ENCODE measurements around the gene TNFSF9.
A peak's percentile ranks its signal among the peaks of the same experiment; 100 is the strongest.
"Not testable (repeated sequence)": the region's sequence is repeated elsewhere in the genome, so short reads cannot be mapped to it uniquely, and the experiment has no call there.

Gene TNFSF9

GRCh38 chr19:6499052-6499790, 31.6 kb upstream of the TNFSF9 start:
- no peak for TF ChIP-seq POLR2AphosphoS5 (IDR thresholded peaks at IDR 0.05; ENCODE audit: low read depth)
- no peak for TF ChIP-seq CTCF (IDR thresholded peaks at IDR 0.05; ENCODE audit: insufficient read depth, low read length)
- Histone ChIP-seq H3K4me3 (replicated peaks; ENCODE audit: insufficient read depth, low read length) (no peak overlapping the region), H3K27ac (replicated peaks) (no peak overlapping the region), H3K27me3 (ENCODE audit: insufficient read depth, poor library complexity, severe bottlenecking) (peaks cover 23% of the 10 kb centered on the region)
- no peak for DNase-seq (ENCODE audit: low read depth in 1 of 2, low spot score in 1 of 2)

DNA sequence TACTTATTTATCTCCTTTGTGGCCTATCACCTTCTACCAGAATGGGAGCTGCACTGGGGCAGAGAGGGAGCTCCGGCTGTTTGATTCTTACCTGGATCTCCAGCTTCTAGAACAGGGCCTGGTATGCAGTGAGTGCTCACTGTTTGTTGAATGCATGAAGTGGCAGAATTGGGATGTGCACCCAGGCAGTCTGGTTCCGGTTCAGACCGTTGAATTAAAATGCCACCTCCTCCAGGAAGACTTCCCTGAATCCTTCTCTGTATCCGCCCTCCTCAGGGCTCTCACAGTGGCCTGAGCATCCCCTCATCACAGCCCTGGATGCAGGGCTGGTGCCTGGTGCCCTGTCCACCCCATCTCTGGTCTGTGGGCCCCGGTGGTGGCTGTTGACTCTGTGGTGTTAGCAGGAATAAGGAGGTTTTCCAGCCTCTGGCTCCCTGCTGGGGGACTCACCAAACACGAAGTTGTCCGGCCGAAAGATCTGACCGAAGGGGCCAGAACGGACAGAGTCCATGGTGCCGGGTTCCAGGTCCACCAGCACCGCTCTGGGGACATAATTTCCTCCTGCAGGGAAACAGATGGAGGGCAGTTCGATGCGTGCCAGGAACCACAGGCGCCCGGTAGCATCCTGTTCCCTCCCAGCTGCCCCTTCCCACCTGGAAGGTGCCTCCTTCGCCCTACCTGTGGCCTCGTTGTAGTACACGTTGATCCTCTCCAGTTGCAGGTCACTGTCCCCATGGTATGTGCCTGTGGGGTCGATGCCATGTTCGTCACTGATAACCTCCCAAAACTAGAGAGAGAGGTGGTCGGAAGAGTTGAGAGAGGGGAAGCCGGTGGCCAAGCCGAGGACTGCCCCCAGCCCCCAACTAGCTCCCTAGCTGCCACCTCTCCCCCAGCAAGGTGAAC, 29.7 kb upstream of the TNFSF9 start:
- peaks cover 23% of the 10 kb centered on the region for H3K27me3 ChIP-seq (ENCODE audit: insufficient read depth, poor library complexity, severe bottlenecking)
- H3K4me3 ChIP-seq (replicated peaks; ENCODE audit: insufficient read depth, low read length): no peak overlapping the region
- no peak overlapping the region for H3K27ac ChIP-seq (replicated peaks)

GRCh38 chr19:6501740-6502648, 28.8 kb upstream of the TNFSF9 start, which contains the start of gene TUBB4A:
TUBB4A (minus strand) TSS chr19:6502309; CDS start chr19:6502212, 97 bp downstream.
- no peak for DNase-seq (ENCODE audit: low read depth in 1 of 2, low spot score in 1 of 2)
- TF ChIP-seq REST (IDR thresholded peaks at IDR 0.05; ENCODE audit: insufficient replicate concordance, low read depth): no peak
- Histone ChIP-seq H3K27me3 (ENCODE audit: insufficient read depth, poor library complexity, severe bottlenecking) (peaks cover 23% of the 10 kb centered on the region), H3K27ac (replicated peaks) (no peak within 1 kb of the TSS), H3K4me3 (replicated peaks; ENCODE audit: insufficient read depth, low read length) (peak within 1 kb of the TSS; percentile 18)

More for the DNA sequence above, 29.7 kb upstream of the TNFSF9 start:
- no peak for DNase-seq (ENCODE audit: low read depth in 1 of 2, low spot score in 1 of 2)
- TF ChIP-seq GABPA (IDR thresholded peaks at IDR 0.05; ENCODE audit: low read depth) (no peak), POLR2AphosphoS5 (IDR thresholded peaks at IDR 0.05; ENCODE audit: low read depth) (no peak), SPI1 (IDR thresholded peaks at IDR 0.05; ENCODE audit: borderline replicate concordance, low read depth) (no peak)

- no peak overlapping the region for H3K27ac ChIP-seq (replicated peaks)
- no peak for DNase-seq (ENCODE audit: low read depth in 1 of 2, low spot score in 1 of 2)
- no peak for TF ChIP-seq GABPA (IDR thresholded peaks at IDR 0.05; ENCODE audit: low read depth)
These were observed 27.2 kb upstream of the TNFSF9 start for GRCh38 chr19:6503407-6504201.

GRCh38 chr19:6508028-6508771, 22.6 kb upstream of the TNFSF9 start:
- H3K27me3 ChIP-seq (ENCODE audit: insufficient read depth, poor library complexity, severe bottlenecking); H3K27ac ChIP-seq (replicated peaks); DNase-seq (ENCODE audit: low read depth in 1 of 2, low spot score in 1 of 2); H3K4me3 ChIP-seq (replicated peaks; ENCODE audit: insufficient read depth, low read length): not testable (repeated sequence)

More at GRCh38 chr19:6503407-6504201, 27.2 kb upstream of the TNFSF9 start:
- no peak overlapping the region for H3K4me3 ChIP-seq (replicated peaks; ENCODE audit: insufficient read depth, low read length)
- H3K27me3 ChIP-seq (ENCODE audit: insufficient read depth, poor library complexity, severe bottlenecking): peaks cover 23% of the 10 kb centered on the region

Measured in HL-60 (cell line).